K562 (cell line): Measurements from ENCODE around the gene HRH4. TPM values are rescaled to one million over a fixed set of nuclear protein-coding genes. Genes with fewer than 3 reads are reported as not detected.

ENCODE experiments used
- ATAC-seq: fragments of 200-7000 bp; cut with Tn5 transposase; 3 replicates; pipeline ENCODE4 v1.9.1; 2020; ENCODE audit warnings: moderate library complexity
- BruUV-seq: library from RNA; stranded (reverse); fragments of 400-500 nt; replicated peaks from 2 replicates; lab custom pipeline; 2021; lab: Mats Ljungman, UMichigan
- CTCF ChIA-PET: fragments of 300-600 bp; formaldehyde crosslinking; extraction: SDS; loops from one replicate; lab custom pipeline; 2021; ENCODE audit warnings: low intra/inter-chr PET ratio; lab: Yijun Ruan, JAX
- POLR2A ChIA-PET: fragments of 300-600, 350-650 bp; sonication (Branson Sonifier 250); formaldehyde crosslinking; extraction: SDS; loops from one replicate; lab custom pipeline; 2021; ENCODE audit warnings: antibody characterized with exemption, inconsistent platforms; lab: Yijun Ruan, JAX
- DNase-seq, 4 experiments: peaks; one replicate each; pipeline versions ENCODE4 v3.0.0 to v3.0.0-alpha.2; 2011 to 2018; ENCODE audit warnings: low spot score in 3 of 4, mixed read lengths in 3 of 4; ENCODE audit errors: extremely low read depth in 1 of 4
- FAIRE-seq: peaks from 2 replicates; lab custom pipeline; 2011; peaks lifted over from hg19 to GRCh38; lab: Jason Lieb, UNC
- H2AFZ ChIP-seq: 2 replicates; pipeline ENCODE4 v1.6.0; 2011; ENCODE audit warnings: low read depth, low read length, control low read depth, inconsistent platforms
- H3K27ac ChIP-seq: fragments of 200-600 bp; 3 replicates; pipeline ENCODE4 v1.8.0; 2011; ENCODE audit warnings: low read depth, mild to moderate bottlenecking, control low read depth, inconsistent platforms, low read length, moderate library complexity, mixed read lengths; ENCODE audit errors: extremely low read depth
- H3K27me3 ChIP-seq, 2 experiments: fragments of 300-600 bp in 1 of 2; 2 replicates in 1 of 2; 3 replicates in 1 of 2; pipeline versions ENCODE4 v1.6.0 to v1.8.0; 2011; ENCODE audit warnings: inconsistent platforms in 2 of 2, low read length in 2 of 2, mild to moderate bottlenecking in 1 of 2, mixed read lengths in 1 of 2, moderate library complexity in 1 of 2; ENCODE audit not compliant: control insufficient read depth in 2 of 2, insufficient read depth in 2 of 2
- H3K36me3 ChIP-seq: fragments of 300-600 bp; 3 replicates; pipeline ENCODE4 v1.8.0; 2011; ENCODE audit warnings: mild to moderate bottlenecking, low read length, inconsistent platforms; ENCODE audit not compliant: control insufficient read depth, insufficient read depth
- H3K4me1 ChIP-seq, 2 experiments: fragments of 200-600 bp in 1 of 2; replicated peaks in 1 of 2; 2 replicates in 1 of 2; 3 replicates in 1 of 2; pipeline versions ENCODE4 v1.5.1 to v1.8.0; 2011; ENCODE audit warnings: inconsistent platforms in 2 of 2, low read length in 2 of 2, mild to moderate bottlenecking in 1 of 2, mixed read lengths in 1 of 2, moderate library complexity in 1 of 2; ENCODE audit not compliant: control insufficient read depth in 2 of 2, insufficient read depth in 2 of 2
- H3K4me2 ChIP-seq: 2 replicates; pipeline ENCODE4 v1.6.1; 2011; ENCODE audit warnings: low read length, control low read depth, inconsistent platforms, mixed read lengths; ENCODE audit not compliant: insufficient read depth
- H3K4me3 ChIP-seq: fragments of 200-600 bp; sonication (generic), shearing (Covaris generic); 2 replicates; pipeline ENCODE4 v1.5.1; 2016; ENCODE audit warnings: control low read depth, inconsistent platforms
- H3K79me2 ChIP-seq: fragments of 200-600 bp; 3 replicates; pipeline ENCODE4 v1.8.0; 2011; ENCODE audit warnings: low read length, inconsistent platforms; ENCODE audit not compliant: control insufficient read depth, insufficient read depth
- H3K9ac ChIP-seq, 2 experiments: 2 replicates each; pipeline versions ENCODE4 v1.6.0 to v1.6.1; 2011; ENCODE audit warnings: low read depth in 2 of 2, low read length in 2 of 2, control low read depth in 1 of 2, inconsistent platforms in 1 of 2, mild to moderate bottlenecking in 1 of 2, mixed read lengths in 1 of 2; ENCODE audit not compliant: insufficient read depth in 1 of 2
- H3K9me1 ChIP-seq: one replicate; pipeline ENCODE4 v1.6.0; 2011; ENCODE audit warnings: inconsistent platforms, mild to moderate bottlenecking, low read length, moderate library complexity; ENCODE audit not compliant: control insufficient read depth, insufficient read depth
- H3K9me3 ChIP-seq: replicated peaks from 2 replicates; pipeline ENCODE4 v1.5.1; 2011; ENCODE audit warnings: low read depth, low read length, inconsistent platforms; ENCODE audit not compliant: control insufficient read depth, insufficient read depth
- H4K20me1 ChIP-seq: replicated peaks from 2 replicates; pipeline ENCODE4 v1.6.1; 2011; ENCODE audit warnings: low read length, inconsistent platforms, mixed read lengths; ENCODE audit not compliant: control insufficient read depth, insufficient read depth
- CTCF ChIP-seq, 3 experiments: IDR thresholded peaks in 2 of 3; conservative IDR thresholded peaks in 1 of 3; 2 replicates each; pipeline ENCODE4 v1.5.1; 2011 to 2012; ENCODE audit warnings: low read length in 3 of 3, mild to moderate bottlenecking in 3 of 3, control low read depth in 2 of 3, improper control_type of control experiment in 1 of 3, inconsistent platforms in 1 of 3, low read depth in 1 of 3, mixed read lengths in 1 of 3, moderate library complexity in 1 of 3; ENCODE audit not compliant: insufficient read depth in 2 of 3
- ERF ChIP-seq: fragments of 450-650 bp; formaldehyde crosslinking; IDR thresholded peaks from 2 replicates; pipeline ENCODE4 v1.4.0; 2020; ENCODE audit warnings: mild to moderate bottlenecking, mixed read lengths
- JUN ChIP-seq, 2 experiments: sonication (generic) in 1 of 2; formaldehyde crosslinking in 1 of 2; IDR thresholded peaks; 2 replicates each; pipeline versions ENCODE4 v1.6.1 to v1.8.0; 2012 to 2022; ENCODE audit warnings: borderline replicate concordance in 2 of 2, mild to moderate bottlenecking in 2 of 2, improper control_type of control experiment in 1 of 2, low read depth in 1 of 2, low read length in 1 of 2, missing genetic modification reagents in 1 of 2
- ZNF140 ChIP-seq: fragments of 250-450 bp; sonication (Bioruptor Pico); IDR thresholded peaks from 2 replicates; pipeline ENCODE4 v1.8.0; 2021; ENCODE audit warnings: moderate library complexity, mild to moderate bottlenecking, inconsistent platforms
- ZNF398 ChIP-seq: fragments of 250-450 bp; sonication (Bioruptor Pico); IDR thresholded peaks from 2 replicates; pipeline ENCODE4 v1.8.0; 2021; ENCODE audit warnings: moderate library complexity, mild to moderate bottlenecking, inconsistent platforms
- WGBS: fragments of 100-300 bp; shearing (Covaris generic); methylation state at CpG from one replicate; pipeline ENCODE4 v1.1.6; 2016; ENCODE audit warnings: low coverage, mixed read lengths; ENCODE audit not compliant: insufficient coverage; ENCODE audit errors: missing lambda C conversion rate; 5-methylcytosine and 5-hydroxymethylcytosine counted together
- in situ Hi-C: fragments of 300-500 bp; cut with MboI; formaldehyde crosslinking; loops from 4 replicates; pipeline ENCODE4 v1.15.0; 2018; ENCODE audit warnings: inconsistent platforms, mixed read lengths
- intact Hi-C: fragments of 100-400 bp; cut with micrococcal nuclease; formaldehyde crosslinking; loops from 2 replicates; pipeline ENCODE4 v1.14.2; 2022
- polyA plus RNA-seq, 8 experiments: library from polyadenylated mRNA; depleted of rRNA in 4 of 8; stranded (reverse) in 5 of 8; unstranded in 3 of 8; fragments of >200 nt; fragmentation: Nextera tagmentation in 2 of 8; fragmentation: Illumina TruSeq in 1 of 8; extraction: Ambion mirVana in 2 of 8; extraction: Trizol in 1 of 8; gene quantifications; 2 replicates each; pipeline versions ENCODE4 v1.2.1 to v1.2.3, GENCODE V29; 2011 to 2014; ENCODE audit warnings: inconsistent platforms in 1 of 8, missing spikeins in 1 of 8
- total RNA-seq, 7 experiments: library from RNA; depleted of rRNA in 6 of 7; stranded (reverse); fragments of >200 nt in 6 of 7; fragmentation: Illumina TruSeq in 2 of 7; extraction: Trizol in 2 of 7; gene quantifications; 2 replicates each; pipeline versions ENCODE4 v1.2.1 to v1.2.3, GENCODE V29; 2011 to 2021; ENCODE audit warnings: low replicate concordance in 1 of 7

The HRH4 gene
- total and polyA plus RNA-seq, 9 of the 15 experiments (the other 6 are each of a cell fraction or from before 2014, with no cell fraction given), result not detected

DNA sequence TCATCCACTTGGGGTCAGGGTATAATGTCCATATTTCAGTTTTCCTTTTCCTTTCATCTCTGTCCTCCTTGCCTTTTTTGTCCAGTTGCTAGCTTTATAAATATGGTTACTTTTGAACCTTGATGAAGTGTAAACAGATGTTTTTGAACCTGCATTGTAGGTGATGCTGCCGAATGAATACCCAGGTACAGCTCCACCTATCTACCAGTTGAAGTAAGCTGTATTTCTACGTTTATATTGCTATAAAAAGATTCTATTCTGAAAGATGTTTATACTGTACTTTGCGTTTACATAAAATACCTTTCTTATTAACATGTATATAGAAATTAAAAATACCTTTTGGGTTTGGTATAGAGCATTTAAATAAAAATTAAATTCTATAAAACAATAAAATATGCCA is 31.7 kb upstream of the HRH4 start:
- ChIA-PET POLR2A (no interaction called here), CTCF (no interaction called here)
- in situ Hi-C loops (no loop called here), intact Hi-C loops (loop anchor here (10.0 kb wide), 1 partner anchor 56 kb away; no protein-coding TSS in a partner anchor)
- no TSS peak for BruUV-seq
- Histone ChIP-seq H3K36me3 (no peaks in the 10 kb centered on the region), H3K9ac (no peak overlapping the region), H3K4me2 (no peak overlapping the region), H3K27me3 (no peaks in the 10 kb centered on the region; a peak in 1 of 5 replicates), H3K9me1 (no peaks in the 10 kb centered on the region), H3K27ac (no peak overlapping the region), H3K4me3 (no peak overlapping the region), H4K20me1 (no peaks in the 10 kb centered on the region), H3K9me3 (peaks cover 5% of the 10 kb centered on the region; the same call in 1 of the 2 replicates), H3K79me2 (no peaks in the 10 kb centered on the region), H2AFZ (no peak overlapping the region), H3K4me1 (peaks cover 2 to 10% of the 10 kb centered on the region in 2 experiments; a peak in 2 of 5 replicates)
- DNase-seq, result no peak
- TF ChIP-seq CTCF (IDR thresholded peaks at IDR 0.05 in 2 of 3, conservative IDR thresholded peaks at IDR 0.05 in 1 of 3; ENCODE audit: insufficient read depth in 2 of 3, low read depth in 1 of 3, low read length in 3 of 3) (peak in 1 of 3 experiments; percentile 16; a peak in 1 of 6 replicates), ZNF398 (CRISPR knock-in tag) (no peak), ZNF140 (CRISPR knock-in tag) (no peak), ERF (CRISPR knock-in tag) (no peak), JUN (IDR thresholded peaks at IDR 0.05; ENCODE audit: borderline replicate concordance, low read depth, low read length) (no peak), JUN (CRISPR knock-in tag; IDR thresholded peaks at IDR 0.05; ENCODE audit: borderline replicate concordance) (no peak)
- no peak for FAIRE-seq
- WGBS, result 20% methylated on average over 3 of the region's 3 CpGs
- no peak for ATAC-seq
